Gastrocnemius medialis (tissue), 4 donors: ENCODE results near the gene YTHDF1. TPM values are rescaled to one million over a fixed set of nuclear protein-coding genes. Genes with fewer than 3 reads are reported as not detected.

ENCODE experiments used
- ATAC-seq, 2 donors: fragments of 150-250 bp; one replicate each; pipeline ENCODE4 v1.9.1; 2016
- DNase-seq, 2 donors: peaks; one replicate each; pipeline ENCODE4 v3.0.0-alpha.2; 2019
- H3K27ac ChIP-seq, 4 donors: fragments of 200-600 bp; sonication (generic); 1 replicate in 1 of 4; 2 replicates in 3 of 4; pipeline ENCODE4 v1.5.1; 2016 to 2018; ENCODE audit warnings: mild to moderate bottlenecking in 2 of 4, moderate library complexity in 1 of 4
- H3K27me3 ChIP-seq, 3 donors: fragments of 200-600 bp; sonication (generic) in 2 of 3; 1 replicate in 1 of 3; 2 replicates in 2 of 3; pipeline versions ENCODE4 v1.5.1 to v1.6.0; 2016 to 2019; ENCODE audit warnings: mild to moderate bottlenecking in 1 of 3, moderate library complexity in 1 of 3
- H3K36me3 ChIP-seq, 2 donors: fragments of 200-600 bp; sonication (generic) in 1 of 2; one replicate each; pipeline ENCODE4 v1.5.1; 2017 to 2018
- H3K4me1 ChIP-seq, 2 donors: fragments of 200-600 bp; sonication (generic) in 1 of 2; one replicate each; pipeline ENCODE4 v1.5.1; 2016 to 2017; ENCODE audit warnings: mild to moderate bottlenecking in 2 of 2
- H3K4me3 ChIP-seq, 4 donors: fragments of 200-600 bp; sonication (generic) in 3 of 4; 1 replicate in 1 of 4; 2 replicates in 3 of 4; pipeline ENCODE4 v1.5.1; 2016 to 2019; ENCODE audit warnings: mild to moderate bottlenecking in 2 of 4
- H3K9me3 ChIP-seq, 3 donors: fragments of 200-600 bp; sonication (generic) in 2 of 3; 1 replicate in 1 of 3; 2 replicates in 2 of 3; pipeline ENCODE4 v1.5.1; 2016 to 2019
- POLR2A ChIP-seq, 2 donors: fragments of 450-650 bp; IDR thresholded peaks; one replicate each; pipeline ENCODE4 v1.6.1; 2017; ENCODE audit warnings: antibody characterized with exemption in 2 of 2, mild to moderate bottlenecking in 2 of 2, moderate library complexity in 2 of 2
- in situ Hi-C, 4 donors: fragments of 200-750 bp; cut with MboI; loops; one replicate each; pipeline versions ENCODE4 v1.15.0 to v1.8.0; 2017; ENCODE audit warnings: low sequenced_read_pairs in 4 of 4
- intact Hi-C: fragments of 100-400 bp; cut with DNase I; formaldehyde crosslinking; loops from one replicate; pipeline ENCODE4 v1.15.1; 2023; ENCODE audit warnings: low total_unique reads
- total RNA-seq, 4 donors: library from RNA; depleted of rRNA; stranded (reverse); fragments of >200 nt; gene quantifications; one replicate each; pipeline versions ENCODE4 v1.1.0 to v1.2.3, GENCODE V29; 2016
- TF ChIP-seq, protein P1 (sequence below), 5 experiments: fragments of 450-650 bp in 3 of 5; fragments of 200-600 bp in 2 of 5; sonication (generic) in 2 of 5; IDR thresholded peaks in 4 of 5; conservative IDR thresholded peaks in 1 of 5; 1 replicate in 4 of 5; 2 replicates in 1 of 5; pipeline ENCODE4 v1.5.1; 2016 to 2019; ENCODE audit warnings: antibody characterized with exemption in 5 of 5, mild to moderate bottlenecking in 3 of 5, moderate library complexity in 3 of 5

The YTHDF1 gene
- total RNA-seq, 4 donors from 2014 or later: 37.1 to 45.7 (median 40.4) TPM

DNA sequence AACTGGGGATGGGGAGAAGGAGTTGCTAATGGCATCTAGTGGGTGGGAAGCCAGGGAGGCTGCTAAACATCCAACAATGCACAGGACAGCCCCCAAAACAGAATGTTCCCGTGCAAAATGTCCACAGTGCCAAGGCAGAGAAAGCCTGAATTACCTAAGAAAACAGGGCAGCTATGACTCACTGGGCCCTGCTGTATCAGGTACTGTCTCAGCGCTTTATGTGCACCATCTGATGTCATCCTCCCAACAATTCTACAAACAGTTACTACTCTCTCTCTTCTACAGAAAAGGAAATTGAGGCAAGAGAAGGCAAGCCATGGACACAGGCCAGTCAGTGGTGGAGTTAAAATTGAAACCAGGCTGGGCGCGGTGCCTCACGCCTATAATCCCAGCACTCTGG, 3.1 kb downstream of the YTHDF1 start:
- H3K27ac ChIP-seq: no peak overlapping the region
- no peaks in the 10 kb centered on the region for H3K9me3 ChIP-seq
- peaks cover 0 to 51% of the 10 kb centered on the region in 2 donors for H3K36me3 ChIP-seq
- DNase-seq: no peak
- no peak overlapping the region for H3K4me3 ChIP-seq
- in situ Hi-C loops: no loop called here
- intact Hi-C loops: loop anchor here (10.0 kb wide), 1 partner anchor 418 kb away; the partner anchor contains the start of gene MRGBP
- no peak for ATAC-seq
- peaks cover 49 to 60% of the 10 kb centered on the region in 2 donors for H3K4me1 ChIP-seq
- TF ChIP-seq, protein P1, sequence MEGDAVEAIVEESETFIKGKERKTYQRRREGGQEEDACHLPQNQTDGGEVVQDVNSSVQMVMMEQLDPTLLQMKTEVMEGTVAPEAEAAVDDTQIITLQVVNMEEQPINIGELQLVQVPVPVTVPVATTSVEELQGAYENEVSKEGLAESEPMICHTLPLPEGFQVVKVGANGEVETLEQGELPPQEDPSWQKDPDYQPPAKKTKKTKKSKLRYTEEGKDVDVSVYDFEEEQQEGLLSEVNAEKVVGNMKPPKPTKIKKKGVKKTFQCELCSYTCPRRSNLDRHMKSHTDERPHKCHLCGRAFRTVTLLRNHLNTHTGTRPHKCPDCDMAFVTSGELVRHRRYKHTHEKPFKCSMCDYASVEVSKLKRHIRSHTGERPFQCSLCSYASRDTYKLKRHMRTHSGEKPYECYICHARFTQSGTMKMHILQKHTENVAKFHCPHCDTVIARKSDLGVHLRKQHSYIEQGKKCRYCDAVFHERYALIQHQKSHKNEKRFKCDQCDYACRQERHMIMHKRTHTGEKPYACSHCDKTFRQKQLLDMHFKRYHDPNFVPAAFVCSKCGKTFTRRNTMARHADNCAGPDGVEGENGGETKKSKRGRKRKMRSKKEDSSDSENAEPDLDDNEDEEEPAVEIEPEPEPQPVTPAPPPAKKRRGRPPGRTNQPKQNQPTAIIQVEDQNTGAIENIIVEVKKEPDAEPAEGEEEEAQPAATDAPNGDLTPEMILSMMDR (IDR thresholded peaks at IDR 0.05 in 4 of 5, conservative IDR thresholded peaks at IDR 0.05 in 1 of 5): no peak
- no peak for TF ChIP-seq POLR2A (IDR thresholded peaks at IDR 0.05)
- H3K27me3 ChIP-seq: no peaks in the 10 kb centered on the region

DNA sequence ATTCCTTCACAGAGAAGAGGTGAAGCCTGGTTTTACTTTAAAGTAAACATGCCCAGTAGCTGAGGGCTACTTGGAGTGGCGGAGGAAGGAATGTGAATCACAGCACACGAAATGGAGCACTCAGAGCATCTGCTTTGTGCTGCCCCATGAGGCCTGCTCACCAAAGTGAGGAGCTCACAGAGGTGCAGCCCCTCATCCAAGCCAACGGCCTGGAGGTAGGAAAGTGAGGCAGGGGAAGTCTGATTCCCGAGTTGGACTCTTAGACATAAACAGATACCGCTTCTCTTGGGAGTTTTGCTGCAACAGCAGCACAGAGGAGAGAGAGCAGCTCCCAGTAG, 3.6 kb downstream of the YTHDF1 start:
- no peaks in the 10 kb centered on the region for H3K9me3 ChIP-seq
- DNase-seq (no peak), ATAC-seq (no peak)
- TF ChIP-seq, protein P1 (IDR thresholded peaks at IDR 0.05 in 4 of 5, conservative IDR thresholded peaks at IDR 0.05 in 1 of 5): no peak
- TF ChIP-seq POLR2A (IDR thresholded peaks at IDR 0.05): no peak
- intact Hi-C loops: loop anchor here (10.0 kb wide), 1 partner anchor 418 kb away; the partner anchor contains the start of gene MRGBP
- H3K36me3 ChIP-seq: peaks cover 0 to 51% of the 10 kb centered on the region in 2 donors
- no peak overlapping the region for H3K27ac ChIP-seq
- H3K27me3 ChIP-seq: no peaks in the 10 kb centered on the region
- no peak overlapping the region for H3K4me3 ChIP-seq
- peaks cover 49 to 60% of the 10 kb centered on the region in 2 donors for H3K4me1 ChIP-seq
- in situ Hi-C loops: no loop called here

DNA sequence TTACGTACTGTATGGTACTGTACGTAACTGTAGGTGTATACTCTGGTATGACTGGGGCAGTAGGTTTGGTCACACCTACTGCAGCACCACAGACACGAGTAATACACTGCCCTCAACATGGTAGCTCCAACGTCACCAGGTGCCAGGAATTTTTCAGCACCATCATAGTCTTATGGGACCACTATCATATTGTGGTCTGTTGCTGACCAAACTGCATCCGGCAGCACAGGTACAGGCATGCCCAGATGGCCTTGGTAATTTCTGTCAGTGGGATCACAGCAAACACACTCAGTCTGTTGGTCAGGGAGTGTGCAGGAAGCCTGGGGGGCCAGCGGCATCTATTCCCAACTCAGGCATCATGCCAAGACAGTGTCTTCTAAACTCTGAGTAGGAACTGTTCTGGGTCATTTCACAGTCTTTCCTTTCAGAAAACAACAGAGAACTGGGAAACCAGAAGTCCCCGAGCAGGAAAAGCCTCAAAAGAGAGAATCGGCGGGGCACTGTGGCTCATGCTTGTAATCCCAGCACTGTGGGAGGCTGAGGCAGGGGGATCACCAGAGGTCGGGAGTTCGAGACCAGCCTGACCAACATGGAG, 5.8 kb downstream of the YTHDF1 start:
- H3K4me3 ChIP-seq: no peak overlapping the region
- in situ Hi-C loops (no loop called here), intact Hi-C loops (loop anchor here (10.0 kb wide), 1 partner anchor 415 kb away; the partner anchor contains the start of gene MRGBP)
- no peaks in the 10 kb centered on the region for H3K9me3 ChIP-seq
- peaks cover 40 to 52% of the 10 kb centered on the region in 2 donors for H3K4me1 ChIP-seq
- ATAC-seq (no peak), DNase-seq (no peak)
- no peak overlapping the region for H3K27ac ChIP-seq
- no peak for TF ChIP-seq POLR2A (IDR thresholded peaks at IDR 0.05)
- TF ChIP-seq, protein P1 (IDR thresholded peaks at IDR 0.05 in 4 of 5, conservative IDR thresholded peaks at IDR 0.05 in 1 of 5): no peak
- no peaks in the 10 kb centered on the region for H3K27me3 ChIP-seq
- peaks cover 0 to 51% of the 10 kb centered on the region in 2 donors for H3K36me3 ChIP-seq

DNA sequence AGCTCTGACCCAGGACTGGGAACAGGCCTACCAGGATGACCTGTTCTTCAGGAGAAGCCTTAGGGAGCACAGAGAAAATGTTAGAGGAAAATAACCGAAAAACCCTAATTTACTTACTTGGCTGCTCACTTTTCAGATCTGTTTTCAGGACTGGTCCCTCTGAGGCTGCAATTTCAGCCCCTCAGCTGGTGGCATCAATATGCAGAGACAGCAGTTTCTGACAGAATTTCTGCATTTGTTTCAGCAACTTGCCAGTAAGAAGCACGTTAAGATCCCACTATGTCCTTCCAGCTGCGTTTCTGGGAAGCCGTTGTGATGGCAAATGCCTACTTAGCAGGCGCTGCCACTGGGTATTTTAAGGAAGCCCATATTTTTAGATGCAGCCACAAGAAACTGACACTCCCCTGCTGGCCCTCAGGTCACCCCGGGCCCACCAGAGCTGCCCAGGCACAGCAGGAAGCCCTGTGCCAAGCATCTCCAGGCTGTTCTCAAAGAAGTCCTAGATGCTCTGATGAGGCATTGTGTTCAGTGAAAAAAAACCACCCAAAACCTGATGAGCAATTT, 7.5 kb downstream of the YTHDF1 start:
- Histone ChIP-seq H3K27ac (peak overlapping the region in 1 of 4 donors; percentile 48), H3K4me1 (peaks cover 33 to 37% of the 10 kb centered on the region in 2 donors), H3K36me3 (peaks cover 0 to 47% of the 10 kb centered on the region in 2 donors), H3K27me3 (no peaks in the 10 kb centered on the region), H3K4me3 (no peak overlapping the region), H3K9me3 (no peaks in the 10 kb centered on the region)
- DNase-seq (no peak), ATAC-seq (peak in 1 of 2 donors; percentile 18)
- intact Hi-C loops (no loop called here), in situ Hi-C loops (no loop called here)
- TF ChIP-seq, protein P1 (IDR thresholded peaks at IDR 0.05 in 4 of 5, conservative IDR thresholded peaks at IDR 0.05 in 1 of 5): no peak
- TF ChIP-seq POLR2A (IDR thresholded peaks at IDR 0.05): no peak
